Measurements from ENCODE around the gene FAM3D.
"Not testable (repeated sequence)": the region's sequence is repeated elsewhere in the genome, so short reads cannot be mapped to it uniquely, and the experiment has no call there.

The FAM3D gene

GRCh38 chr3:58666683-58667082, at the start of gene FAM3D:
FAM3D (minus strand) TSS chr3:58666774; CDS start chr3:58655563, 11,211 bp downstream.
- Histone ChIP-seq H3K4me3 (ENCODE audit: low read depth, low read length) (no peak within 1 kb of the TSS), H3K4me1 (ENCODE audit: control insufficient read depth, insufficient read depth, low read length, unreplicated experiment) (no peaks in the 10 kb centered on the region), H3K27me3 (ENCODE audit: insufficient read depth, low read length) (peaks cover 22% of the 10 kb centered on the region), H3K27ac (ENCODE audit: low read depth, low read length) (no peak within 1 kb of the TSS), H3K79me2 (ENCODE audit: control insufficient read depth, insufficient read depth, low read length, unreplicated experiment) (no peaks in the 10 kb centered on the region), H2AFZ (ENCODE audit: low read length, unreplicated experiment) (no peak within 1 kb of the TSS), H3K36me3 (ENCODE audit: insufficient read depth, low read length) (no peaks in the 10 kb centered on the region)

GRCh38 chr3:58713715-58714401, 47.3 kb upstream of the FAM3D start:
- Histone ChIP-seq H2AFZ (ENCODE audit: low read length, unreplicated experiment) (no peak overlapping the region), H3K79me2 (ENCODE audit: control insufficient read depth, insufficient read depth, low read length, unreplicated experiment) (no peaks in the 10 kb centered on the region), H3K36me3 (ENCODE audit: insufficient read depth, low read length) (no peaks in the 10 kb centered on the region), H3K4me1 (ENCODE audit: control insufficient read depth, insufficient read depth, low read length, unreplicated experiment) (no peaks in the 10 kb centered on the region), H3K27me3 (ENCODE audit: insufficient read depth, low read length) (no peaks in the 10 kb centered on the region), H3K27ac (ENCODE audit: low read depth, low read length) (no peak overlapping the region), H3K4me3 (ENCODE audit: low read depth, low read length) (no peak overlapping the region)

GRCh38 chr3:58711871-58712270, 45.3 kb upstream of the FAM3D start:
- H3K27ac ChIP-seq (ENCODE audit: low read depth, low read length) = no peak overlapping the region
- H3K79me2 ChIP-seq (ENCODE audit: control insufficient read depth, insufficient read depth, low read length, unreplicated experiment) = no peaks in the 10 kb centered on the region
- no peak overlapping the region for H3K4me3 ChIP-seq (ENCODE audit: low read depth, low read length)
- no peaks in the 10 kb centered on the region for H3K4me1 ChIP-seq (ENCODE audit: control insufficient read depth, insufficient read depth, low read length, unreplicated experiment)
- no peak overlapping the region for H2AFZ ChIP-seq (ENCODE audit: low read length, unreplicated experiment)
- no peaks in the 10 kb centered on the region for H3K36me3 ChIP-seq (ENCODE audit: insufficient read depth, low read length)
- no peaks in the 10 kb centered on the region for H3K27me3 ChIP-seq (ENCODE audit: insufficient read depth, low read length)

GRCh38 chr3:58708983-58709382, 42.4 kb upstream of the FAM3D start:
- H3K36me3 ChIP-seq (ENCODE audit: insufficient read depth, low read length); H3K4me3 ChIP-seq (ENCODE audit: low read depth, low read length); H3K79me2 ChIP-seq (ENCODE audit: control insufficient read depth, insufficient read depth, low read length, unreplicated experiment); H3K4me1 ChIP-seq (ENCODE audit: control insufficient read depth, insufficient read depth, low read length, unreplicated experiment); H3K27ac ChIP-seq (ENCODE audit: low read depth, low read length); H3K27me3 ChIP-seq (ENCODE audit: insufficient read depth, low read length); H2AFZ ChIP-seq (ENCODE audit: low read length, unreplicated experiment): not testable (repeated sequence)

- H3K79me2 ChIP-seq (ENCODE audit: control insufficient read depth, insufficient read depth, low read length, unreplicated experiment) = no peaks in the 10 kb centered on the region
- H3K27ac ChIP-seq (ENCODE audit: low read depth, low read length) = no peak overlapping the region
- H3K4me3 ChIP-seq (ENCODE audit: low read depth, low read length) = no peak overlapping the region
- H3K27me3 ChIP-seq (ENCODE audit: insufficient read depth, low read length) = peaks cover 2% of the 10 kb centered on the region; the same call in 1 of the 2 replicates
- no peak overlapping the region for H2AFZ ChIP-seq (ENCODE audit: low read length, unreplicated experiment)
- H3K4me1 ChIP-seq (ENCODE audit: control insufficient read depth, insufficient read depth, low read length, unreplicated experiment) = no peaks in the 10 kb centered on the region
- H3K36me3 ChIP-seq (ENCODE audit: insufficient read depth, low read length) = no peaks in the 10 kb centered on the region
Measured at GRCh38 chr3:58708116-58708791, 41.7 kb upstream of the FAM3D start.

- Histone ChIP-seq H3K4me1 (ENCODE audit: control insufficient read depth, insufficient read depth, low read length, unreplicated experiment) (no peaks in the 10 kb centered on the region), H3K27me3 (ENCODE audit: insufficient read depth, low read length) (peaks cover 10% of the 10 kb centered on the region; the same call in 1 of the 2 replicates), H3K79me2 (ENCODE audit: control insufficient read depth, insufficient read depth, low read length, unreplicated experiment) (no peaks in the 10 kb centered on the region), H2AFZ (ENCODE audit: low read length, unreplicated experiment) (no peak overlapping the region), H3K4me3 (ENCODE audit: low read depth, low read length) (no peak overlapping the region), H3K27ac (ENCODE audit: low read depth, low read length) (no peak overlapping the region), H3K36me3 (ENCODE audit: insufficient read depth, low read length) (no peaks in the 10 kb centered on the region)
Measured at GRCh38 chr3:58707390-58707930, 40.9 kb upstream of the FAM3D start.

- Histone ChIP-seq H2AFZ (ENCODE audit: low read length, unreplicated experiment) (no peak overlapping the region), H3K79me2 (ENCODE audit: control insufficient read depth, insufficient read depth, low read length, unreplicated experiment) (no peaks in the 10 kb centered on the region), H3K27ac (ENCODE audit: low read depth, low read length) (no peak overlapping the region), H3K4me3 (ENCODE audit: low read depth, low read length) (no peak overlapping the region), H3K27me3 (ENCODE audit: insufficient read depth, low read length) (peaks cover 17% of the 10 kb centered on the region; the same call in 1 of the 2 replicates), H3K36me3 (ENCODE audit: insufficient read depth, low read length) (no peaks in the 10 kb centered on the region), H3K4me1 (ENCODE audit: control insufficient read depth, insufficient read depth, low read length, unreplicated experiment) (no peaks in the 10 kb centered on the region)
Measured at GRCh38 chr3:58706395-58707167, 40.0 kb upstream of the FAM3D start.

- no peak overlapping the region for H3K27ac ChIP-seq (ENCODE audit: low read depth, low read length)
- H3K4me3 ChIP-seq (ENCODE audit: low read depth, low read length) = no peak overlapping the region
- H2AFZ ChIP-seq (ENCODE audit: low read length, unreplicated experiment) = no peak overlapping the region
- no peaks in the 10 kb centered on the region for H3K4me1 ChIP-seq (ENCODE audit: control insufficient read depth, insufficient read depth, low read length, unreplicated experiment)
- peaks cover 32% of the 10 kb centered on the region for H3K27me3 ChIP-seq (ENCODE audit: insufficient read depth, low read length)
- no peaks in the 10 kb centered on the region for H3K36me3 ChIP-seq (ENCODE audit: insufficient read depth, low read length)
- H3K79me2 ChIP-seq (ENCODE audit: control insufficient read depth, insufficient read depth, low read length, unreplicated experiment) = no peaks in the 10 kb centered on the region
Measured at GRCh38 chr3:58704745-58705144, 38.2 kb upstream of the FAM3D start.

GRCh38 chr3:58704304-58704703, 37.7 kb upstream of the FAM3D start:
- H2AFZ ChIP-seq (ENCODE audit: low read length, unreplicated experiment); H3K4me1 ChIP-seq (ENCODE audit: control insufficient read depth, insufficient read depth, low read length, unreplicated experiment); H3K79me2 ChIP-seq (ENCODE audit: control insufficient read depth, insufficient read depth, low read length, unreplicated experiment); H3K36me3 ChIP-seq (ENCODE audit: insufficient read depth, low read length); H3K4me3 ChIP-seq (ENCODE audit: low read depth, low read length); H3K27ac ChIP-seq (ENCODE audit: low read depth, low read length): not testable (repeated sequence)
- H3K27me3 ChIP-seq (ENCODE audit: insufficient read depth, low read length) = peaks cover 37% of the 10 kb centered on the region

- Histone ChIP-seq H2AFZ (ENCODE audit: low read length, unreplicated experiment) (no peak overlapping the region), H3K27me3 (ENCODE audit: insufficient read depth, low read length) (peaks cover 35% of the 10 kb centered on the region), H3K79me2 (ENCODE audit: control insufficient read depth, insufficient read depth, low read length, unreplicated experiment) (no peaks in the 10 kb centered on the region), H3K36me3 (ENCODE audit: insufficient read depth, low read length) (no peaks in the 10 kb centered on the region), H3K4me3 (ENCODE audit: low read depth, low read length) (no peak overlapping the region), H3K4me1 (ENCODE audit: control insufficient read depth, insufficient read depth, low read length, unreplicated experiment) (no peaks in the 10 kb centered on the region), H3K27ac (ENCODE audit: low read depth, low read length) (no peak overlapping the region)
Measured at GRCh38 chr3:58698246-58698645, 31.7 kb upstream of the FAM3D start.
